Measurements from ENCODE around the gene EFHD2. TPM values are rescaled to one million over a fixed set of nuclear protein-coding genes. Genes with fewer than 3 reads are reported as not detected.
"Not testable (repeated sequence)": the region's sequence is repeated elsewhere in the genome, so short reads cannot be mapped to it uniquely, and the experiment has no call there.

The EFHD2 gene, protein sequence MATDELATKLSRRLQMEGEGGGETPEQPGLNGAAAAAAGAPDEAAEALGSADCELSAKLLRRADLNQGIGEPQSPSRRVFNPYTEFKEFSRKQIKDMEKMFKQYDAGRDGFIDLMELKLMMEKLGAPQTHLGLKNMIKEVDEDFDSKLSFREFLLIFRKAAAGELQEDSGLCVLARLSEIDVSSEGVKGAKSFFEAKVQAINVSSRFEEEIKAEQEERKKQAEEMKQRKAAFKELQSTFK
- total RNA-seq (16.9 TPM), polyA plus RNA-seq (50.9 TPM)

DNA sequence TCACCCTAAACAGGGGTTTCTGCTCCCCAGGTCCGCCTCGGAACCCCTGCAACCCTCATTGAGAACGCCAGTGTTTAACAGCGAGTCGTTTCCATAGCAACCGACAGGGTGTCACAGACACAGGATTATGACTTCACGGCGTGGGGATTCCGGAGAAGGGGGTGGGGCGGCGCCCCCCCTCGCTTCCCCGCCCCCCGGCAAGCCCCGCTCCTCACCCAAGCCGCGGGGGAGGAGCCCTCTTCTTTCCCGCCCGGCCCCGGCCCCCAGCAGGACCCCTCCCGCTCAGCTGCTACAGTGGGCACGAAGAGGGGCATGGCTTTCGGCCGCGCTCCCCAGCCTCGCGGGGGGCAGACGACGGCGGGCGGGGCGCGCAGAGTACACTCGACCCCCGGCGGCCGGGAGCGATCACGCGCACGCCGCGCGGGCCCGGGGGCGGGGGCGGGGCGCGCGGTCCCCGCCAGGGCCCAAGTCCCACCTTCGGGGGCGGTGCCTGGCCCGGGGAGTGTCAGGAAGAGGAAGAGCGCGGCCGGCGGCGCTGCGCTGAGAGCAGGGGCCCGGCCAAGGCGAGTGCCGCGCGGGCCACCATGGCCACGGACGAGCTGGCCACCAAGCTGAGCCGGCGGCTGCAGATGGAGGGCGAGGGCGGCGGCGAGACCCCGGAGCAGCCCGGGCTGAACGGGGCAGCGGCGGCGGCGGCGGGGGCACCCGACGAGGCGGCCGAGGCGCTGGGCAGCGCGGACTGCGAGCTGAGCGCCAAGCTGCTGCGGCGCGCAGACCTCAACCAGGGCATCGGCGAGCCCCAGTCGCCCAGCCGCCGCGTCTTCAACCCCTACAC lies at the start of gene EFHD2:
Gene EFHD2 (plus strand): TSS at position 501 of the 835 bp plus-strand sequence. CDS start 84 bp downstream, at position 585.
- WGBS, result under 1% methylated on average over 98 of the region's 99 CpGs
- no peaks in the 10 kb centered on the region for H3K36me3 ChIP-seq (ENCODE audit: insufficient read depth)
- peak within 1 kb of the TSS; percentile 53 for H3K27ac ChIP-seq (ENCODE audit: low read depth)
- peak within 1 kb of the TSS; percentile 92 for H3K4me3 ChIP-seq (ENCODE audit: low read depth, low read length)
- H3K4me1 ChIP-seq (ENCODE audit: insufficient read depth), result no peaks in the 10 kb centered on the region
- DNase-seq (ENCODE audit: extremely low spot score), result peak; percentile 77

DNA sequence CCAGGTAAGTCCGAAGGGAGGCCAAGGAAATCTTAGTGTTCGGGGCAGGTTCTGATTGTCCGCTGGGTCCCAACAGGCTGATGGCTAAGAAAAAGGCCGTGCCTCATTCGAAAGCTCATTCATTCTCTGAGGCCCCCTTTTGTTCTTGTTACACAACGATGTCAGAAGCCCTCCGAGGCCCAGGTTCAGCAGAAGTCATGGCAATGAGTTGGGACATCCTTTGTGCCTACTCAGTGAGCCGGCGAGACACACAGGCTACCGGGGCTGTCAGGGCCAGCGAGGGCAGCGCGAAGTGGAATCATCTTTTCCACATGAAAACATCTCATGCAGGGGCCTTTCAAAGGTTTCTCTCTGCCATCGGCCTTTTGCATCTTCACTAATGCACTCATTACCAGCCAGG lies 49.0 kb upstream of the EFHD2 start:
- H3K4me1 ChIP-seq (ENCODE audit: insufficient read depth), result no peaks in the 10 kb centered on the region
- DNase-seq (ENCODE audit: extremely low spot score), result no peak
- no peak overlapping the region for H3K4me3 ChIP-seq (ENCODE audit: low read depth, low read length)
- no peak overlapping the region for H3K27ac ChIP-seq (ENCODE audit: low read depth)
- WGBS, result 92% methylated on average over 14 of the region's 14 CpGs
- H3K36me3 ChIP-seq (ENCODE audit: insufficient read depth), result no peaks in the 10 kb centered on the region

DNA sequence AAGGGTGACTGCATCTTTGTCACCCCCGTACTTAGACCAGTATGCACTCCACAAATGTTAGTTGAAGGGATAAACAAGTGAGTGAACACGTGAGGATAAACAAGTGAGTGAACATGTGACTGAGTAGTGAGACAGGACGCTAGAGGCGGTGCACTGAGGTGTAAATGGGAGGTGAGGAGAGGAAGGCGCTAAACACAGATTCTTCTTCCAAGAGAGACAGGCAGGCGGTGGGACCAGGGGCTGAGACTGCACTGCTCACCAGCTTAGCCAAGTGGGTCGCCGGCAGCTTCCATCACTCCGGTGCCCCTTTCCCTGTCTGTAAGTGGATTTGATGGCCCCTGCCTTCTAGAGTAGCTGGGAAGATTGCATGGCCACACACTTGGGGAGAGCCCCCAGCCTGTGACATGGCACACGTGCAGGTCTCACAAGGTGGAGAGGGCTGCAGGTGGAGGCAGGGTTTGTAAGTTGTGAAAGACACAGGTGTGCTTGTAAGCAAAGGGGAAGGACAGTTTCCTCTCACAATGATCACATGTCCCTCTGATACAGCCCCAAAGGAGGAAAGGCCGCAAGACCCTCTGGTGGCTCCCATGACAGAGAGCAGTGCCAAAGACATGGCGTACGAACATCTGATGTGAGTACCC lies 47.5 kb upstream of the EFHD2 start:
- Histone ChIP-seq H3K4me1 (ENCODE audit: insufficient read depth) (no peaks in the 10 kb centered on the region), H3K27ac (ENCODE audit: low read depth) (no peak overlapping the region), H3K4me3 (ENCODE audit: low read depth, low read length) (no peak overlapping the region), H3K36me3 (ENCODE audit: insufficient read depth) (no peaks in the 10 kb centered on the region)
- 93% methylated on average over 13 of the region's 13 CpGs for WGBS
- no peak for DNase-seq (ENCODE audit: extremely low spot score)

DNA sequence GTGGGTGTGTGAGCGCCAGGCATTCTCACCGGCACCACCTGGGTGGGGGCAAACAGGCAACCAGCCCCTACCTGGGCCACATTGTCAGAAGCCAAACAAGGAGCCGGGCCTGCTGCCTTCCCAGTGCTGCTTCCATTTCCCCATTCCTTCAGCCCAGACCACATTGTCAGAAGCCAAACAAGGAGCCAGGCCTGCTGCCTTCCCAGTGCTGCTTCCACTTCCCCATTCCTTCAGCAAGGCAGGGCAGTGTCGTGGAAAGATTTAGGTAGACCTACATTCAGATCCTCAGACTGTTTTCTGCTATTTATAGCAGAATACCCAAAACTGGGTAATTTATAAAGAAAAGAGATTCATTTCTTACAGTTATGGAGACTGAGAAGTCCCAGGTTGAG lies 47.0 kb upstream of the EFHD2 start:
- H3K36me3 ChIP-seq (ENCODE audit: insufficient read depth), result no peaks in the 10 kb centered on the region
- no peak overlapping the region for H3K27ac ChIP-seq (ENCODE audit: low read depth)
- DNase-seq (ENCODE audit: extremely low spot score), result no peak
- 94% methylated on average over 4 of the region's 4 CpGs for WGBS
- H3K4me3 ChIP-seq (ENCODE audit: low read depth, low read length), result no peak overlapping the region
- no peaks in the 10 kb centered on the region for H3K4me1 ChIP-seq (ENCODE audit: insufficient read depth)

DNA sequence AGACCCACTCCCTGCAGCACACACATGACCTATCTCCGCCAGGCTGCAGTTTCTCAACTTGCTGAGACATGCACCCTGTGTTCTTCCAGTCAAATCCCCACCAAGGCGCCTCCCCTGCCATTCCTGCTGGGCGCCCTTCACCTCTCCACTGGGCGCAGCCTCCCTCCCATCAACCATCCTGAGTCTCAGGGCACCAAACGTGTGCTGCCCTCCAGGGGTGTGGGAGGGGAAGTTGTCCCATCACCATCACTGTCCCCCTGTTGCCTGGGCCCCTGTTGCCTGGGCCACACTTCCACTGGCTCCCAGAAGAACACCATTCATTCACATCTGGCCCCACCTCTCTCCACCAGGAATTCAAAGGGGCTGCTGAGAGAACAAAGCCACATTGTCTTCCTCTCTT lies 44.9 kb upstream of the EFHD2 start:
- no peaks in the 10 kb centered on the region for H3K4me1 ChIP-seq (ENCODE audit: insufficient read depth)

DNA sequence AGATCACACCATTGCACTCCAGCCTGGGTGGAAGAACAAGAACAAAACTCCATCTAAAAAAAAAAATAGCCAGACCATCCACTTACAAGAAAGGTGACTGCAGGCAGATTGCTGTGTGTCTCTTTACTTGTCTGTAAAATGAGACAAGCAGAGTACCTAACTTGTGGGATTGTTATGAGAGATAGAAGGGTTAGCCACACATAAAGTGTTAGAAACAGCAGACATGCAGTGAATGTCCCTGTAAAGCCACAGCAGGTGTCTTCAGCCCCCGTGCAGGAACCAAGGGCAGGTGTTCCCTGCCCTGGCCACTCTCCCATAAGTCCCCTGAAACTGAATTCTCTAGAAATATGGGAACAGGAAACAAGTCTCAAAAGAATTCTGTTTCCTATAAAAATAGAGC lies 40.8 kb upstream of the EFHD2 start:
- H3K36me3 ChIP-seq (ENCODE audit: insufficient read depth), result no peaks in the 10 kb centered on the region
- no peak overlapping the region for H3K4me3 ChIP-seq (ENCODE audit: low read depth, low read length)
- H3K4me1 ChIP-seq (ENCODE audit: insufficient read depth), result no peaks in the 10 kb centered on the region
- no peak for DNase-seq (ENCODE audit: extremely low spot score)
- H3K27ac ChIP-seq (ENCODE audit: low read depth), result no peak overlapping the region
- 78% methylated on average over 1 of the region's 1 CpG for WGBS

More for the DNA sequence above, 44.9 kb upstream of the EFHD2 start:
- 93% methylated on average over 5 of the region's 5 CpGs for WGBS
- no peak overlapping the region for H3K4me3 ChIP-seq (ENCODE audit: low read depth, low read length)
- H3K36me3 ChIP-seq (ENCODE audit: insufficient read depth), result no peaks in the 10 kb centered on the region
- no peak for DNase-seq (ENCODE audit: extremely low spot score)
- no peak overlapping the region for H3K27ac ChIP-seq (ENCODE audit: low read depth)

DNA sequence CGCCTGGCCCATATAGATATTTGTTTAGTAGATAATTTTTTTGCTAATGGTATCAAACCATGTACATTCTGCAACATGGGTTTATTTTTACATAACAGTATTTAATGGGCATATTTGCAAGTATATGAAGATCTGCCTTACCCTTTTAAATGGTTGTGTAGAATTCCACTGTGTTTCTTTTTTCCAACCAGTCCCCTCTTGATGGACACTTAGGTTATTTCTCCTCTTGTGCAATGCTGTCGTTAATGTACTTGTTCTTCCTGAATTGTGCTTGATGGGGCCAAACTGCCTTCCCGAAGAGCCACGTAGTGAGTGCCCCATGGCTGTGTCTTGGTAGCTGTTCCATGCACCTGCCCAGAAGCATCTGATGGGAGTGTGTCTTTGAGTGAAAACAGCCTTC lies 39.4 kb upstream of the EFHD2 start:
- Histone ChIP-seq H3K4me1 (ENCODE audit: insufficient read depth) (no peaks in the 10 kb centered on the region), H3K4me3 (ENCODE audit: low read depth, low read length) (no peak overlapping the region), H3K36me3 (ENCODE audit: insufficient read depth) (no peaks in the 10 kb centered on the region), H3K27ac (ENCODE audit: low read depth) (no peak overlapping the region)
- DNase-seq (ENCODE audit: extremely low spot score), result no peak
- 81% methylated on average over 4 of the region's 4 CpGs for WGBS

DNA sequence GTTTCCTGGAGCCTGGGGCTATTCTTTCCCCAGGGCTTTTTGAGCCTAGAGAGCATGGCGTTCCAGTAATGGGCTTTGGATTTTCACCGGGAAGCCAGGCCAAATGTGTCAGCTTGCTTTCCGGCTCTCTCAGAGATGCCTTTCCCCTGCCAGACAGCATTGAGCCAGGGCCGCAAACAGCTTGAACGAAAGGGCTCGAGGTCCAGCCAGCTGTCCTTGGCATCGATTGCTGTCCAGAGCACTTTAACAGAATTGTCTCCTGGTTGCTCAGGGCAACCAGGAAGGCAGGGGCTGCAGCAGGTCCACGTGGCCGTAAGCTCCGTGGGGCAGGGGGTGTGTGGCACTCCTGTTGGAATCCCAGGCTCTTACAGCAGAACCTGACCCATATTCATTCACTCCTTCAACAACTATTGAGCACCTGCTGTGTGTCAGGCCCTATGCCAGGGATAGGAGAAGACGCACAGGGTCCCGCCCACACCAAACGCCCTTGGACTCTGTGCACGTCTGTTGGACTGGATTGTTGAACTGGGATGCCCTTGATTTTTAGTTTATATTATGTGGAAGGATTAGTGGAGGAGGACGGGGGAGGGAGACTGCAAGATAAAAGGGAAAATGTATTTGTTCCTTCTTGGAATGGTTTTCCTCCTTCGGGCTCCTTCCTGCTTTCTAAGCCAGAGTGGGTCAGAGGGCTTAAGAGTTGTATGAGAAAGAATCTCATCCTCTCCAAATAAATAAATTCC lies 38.7 kb upstream of the EFHD2 start:
- H3K36me3 ChIP-seq (ENCODE audit: insufficient read depth), result no peaks in the 10 kb centered on the region
- 21% methylated on average over 16 of the region's 16 CpGs for WGBS
- peak overlapping the region; percentile 40 for H3K27ac ChIP-seq (ENCODE audit: low read depth)
- no peak overlapping the region for H3K4me3 ChIP-seq (ENCODE audit: low read depth, low read length)
- peak; percentile 23 for DNase-seq (ENCODE audit: extremely low spot score)
- H3K4me1 ChIP-seq (ENCODE audit: insufficient read depth), result no peaks in the 10 kb centered on the region

DNA sequence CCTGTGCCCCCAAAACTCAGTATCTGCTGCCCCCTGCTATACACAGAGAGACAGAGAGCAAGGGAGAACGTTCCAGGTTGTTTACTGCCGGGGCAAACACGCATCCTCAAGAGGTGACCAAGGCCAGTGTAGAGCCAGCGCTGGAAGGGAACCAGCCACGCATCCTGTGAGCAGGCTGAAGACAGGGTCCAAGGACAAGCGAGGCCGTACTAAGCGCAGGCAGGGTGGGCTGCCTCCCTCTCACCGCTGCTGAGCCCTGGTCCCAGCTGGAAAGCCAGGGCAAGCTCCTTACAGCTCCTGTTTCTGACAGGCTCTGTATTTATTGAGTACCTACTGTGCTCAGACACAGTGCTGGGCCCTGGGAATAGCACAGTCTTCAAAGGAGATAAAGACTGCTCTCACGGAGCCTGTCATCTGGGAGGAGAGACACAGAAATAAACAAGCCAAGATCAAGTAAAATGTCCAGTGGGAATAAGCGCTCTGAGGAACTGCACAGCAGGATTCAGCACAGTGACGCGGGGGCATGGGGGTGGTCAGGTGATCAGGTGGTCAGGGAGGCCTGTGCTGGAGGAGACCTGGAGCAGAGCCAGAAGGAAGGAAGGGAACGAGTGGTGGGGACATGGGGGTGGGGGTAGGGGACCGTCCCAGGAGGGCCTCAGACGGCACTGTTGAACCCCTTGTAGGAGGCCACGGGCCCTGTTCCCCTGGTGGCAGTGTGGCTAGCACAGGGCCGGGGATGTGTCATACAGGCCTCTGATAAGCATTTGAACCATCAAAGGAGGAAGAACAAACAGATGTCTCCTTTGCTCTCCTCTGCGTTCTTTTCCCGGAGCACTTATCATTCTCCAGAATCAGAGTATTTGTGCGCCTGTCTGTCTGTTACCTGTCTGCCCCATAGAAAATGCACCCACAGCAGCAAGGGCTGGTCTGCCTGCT lies 37.8 kb upstream of the EFHD2 start:
- DNase-seq (ENCODE audit: extremely low spot score), result no peak

DNA sequence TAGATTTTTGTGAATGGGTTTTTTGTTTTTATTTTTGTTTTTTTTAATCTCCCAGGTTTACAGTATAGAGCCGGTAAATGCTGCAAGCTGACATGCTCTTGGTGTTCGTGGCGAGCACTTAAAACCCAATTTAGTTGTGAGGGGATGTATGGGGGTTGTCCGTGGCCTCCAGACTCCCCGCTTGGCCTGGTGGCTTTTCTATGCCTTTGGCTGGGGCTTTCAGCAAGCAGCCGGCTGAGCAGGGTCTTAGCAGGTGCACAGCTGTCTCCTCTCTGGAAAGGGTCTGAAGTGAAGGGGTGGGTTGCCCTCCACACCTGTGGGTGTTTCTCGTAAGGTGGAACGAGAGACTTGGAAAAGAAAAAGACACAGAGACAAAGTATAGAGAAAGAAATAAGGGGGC lies 31.0 kb upstream of the EFHD2 start:
- WGBS, result 94% methylated on average over 8 of the region's 8 CpGs
- H3K4me1 ChIP-seq (ENCODE audit: insufficient read depth), result no peaks in the 10 kb centered on the region

More for the DNA sequence above, 37.8 kb upstream of the EFHD2 start:
- H3K27ac ChIP-seq (ENCODE audit: low read depth), result peak overlapping the region; percentile 40
- no peak overlapping the region for H3K4me3 ChIP-seq (ENCODE audit: low read depth, low read length)
- WGBS, result 55% methylated on average over 21 of the region's 21 CpGs
- no peaks in the 10 kb centered on the region for H3K36me3 ChIP-seq (ENCODE audit: insufficient read depth)
- no peaks in the 10 kb centered on the region for H3K4me1 ChIP-seq (ENCODE audit: insufficient read depth)

DNA sequence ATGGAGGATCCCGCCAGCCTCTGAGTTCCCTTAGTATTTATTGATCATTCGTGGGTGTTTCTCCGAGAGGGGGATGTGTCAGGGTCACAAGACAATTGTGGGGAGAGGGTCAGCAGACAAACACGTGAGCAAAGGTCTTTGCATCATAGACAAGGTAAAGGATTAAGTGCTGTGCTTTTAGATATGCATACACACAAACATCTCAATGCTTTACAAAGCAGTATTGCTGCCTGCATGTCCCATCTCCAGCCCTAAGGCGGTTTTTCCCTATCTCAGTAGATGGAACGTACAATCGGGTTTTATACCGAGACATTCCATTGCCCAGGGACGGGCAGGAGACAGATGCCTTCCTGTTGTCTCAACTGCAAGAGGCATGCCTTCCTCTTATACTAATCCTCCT lies 30.5 kb upstream of the EFHD2 start:
- H3K4me1 ChIP-seq (ENCODE audit: insufficient read depth), result not testable (repeated sequence)
- WGBS, result 67% methylated on average over 7 of the region's 9 CpGs

More for the DNA sequence above, 31.0 kb upstream of the EFHD2 start:
- no peaks in the 10 kb centered on the region for H3K36me3 ChIP-seq (ENCODE audit: insufficient read depth)
- no peak overlapping the region for H3K4me3 ChIP-seq (ENCODE audit: low read depth, low read length)
- H3K27ac ChIP-seq (ENCODE audit: low read depth), result no peak overlapping the region
- no peak for DNase-seq (ENCODE audit: extremely low spot score)

DNA sequence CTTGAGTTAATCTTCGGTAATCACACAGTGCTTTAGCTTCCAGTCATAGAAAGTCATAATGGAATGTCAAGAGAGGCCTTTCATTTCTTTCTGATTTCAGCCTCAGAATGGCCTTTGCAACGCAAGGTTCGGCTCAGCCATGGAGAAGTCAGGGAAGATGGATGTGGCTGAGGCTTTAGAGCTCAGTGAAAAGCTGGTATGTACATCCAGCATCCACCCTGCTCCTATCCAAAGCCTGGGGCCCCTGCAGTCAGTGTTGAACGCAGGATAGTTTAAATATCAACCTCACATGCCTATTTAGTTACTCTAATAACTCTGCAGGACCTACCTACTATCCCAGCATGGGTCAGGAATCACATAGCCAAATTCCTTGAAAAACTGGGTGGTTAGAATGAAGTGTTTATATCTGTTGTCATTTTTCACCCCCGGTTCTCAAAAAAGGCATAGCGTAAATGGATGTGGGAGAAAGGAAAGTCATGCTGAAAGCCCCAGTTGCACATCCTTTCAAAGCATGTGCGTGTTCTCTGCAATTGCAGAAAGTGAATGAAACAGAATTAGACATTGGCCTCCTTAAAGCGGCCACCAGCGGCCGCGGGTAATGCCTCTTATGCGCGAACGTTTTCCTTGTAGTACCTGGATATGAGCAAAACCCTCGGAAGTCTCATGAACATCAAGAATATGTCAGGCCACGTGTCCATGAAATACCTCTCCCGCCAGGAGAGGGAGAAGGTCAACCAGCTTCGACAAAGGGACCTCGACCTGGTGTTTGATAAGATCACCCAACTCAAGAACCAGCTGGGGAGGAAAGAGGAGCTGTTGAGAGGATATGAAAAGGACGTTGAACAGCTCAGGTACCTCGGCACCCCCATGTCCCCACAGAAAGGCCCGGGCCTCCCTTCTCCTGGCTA lies 28.8 kb upstream of the EFHD2 start:
- no peak for DNase-seq (ENCODE audit: extremely low spot score)
- Histone ChIP-seq H3K36me3 (ENCODE audit: insufficient read depth) (no peaks in the 10 kb centered on the region), H3K4me1 (ENCODE audit: insufficient read depth) (no peaks in the 10 kb centered on the region), H3K4me3 (ENCODE audit: low read depth, low read length) (no peak overlapping the region), H3K27ac (ENCODE audit: low read depth) (no peak overlapping the region)
- 90% methylated on average over 22 of the region's 22 CpGs for WGBS

More for the DNA sequence above, 30.5 kb upstream of the EFHD2 start:
- not testable (repeated sequence) for H3K36me3 ChIP-seq (ENCODE audit: insufficient read depth); H3K4me3 ChIP-seq (ENCODE audit: low read depth, low read length); DNase-seq (ENCODE audit: extremely low spot score); H3K27ac ChIP-seq (ENCODE audit: low read depth)
